Ishikawa (cell line): ENCODE measurements around the gene DAAM1.

ENCODE experiments used
- CEBPB ChIP-seq: IDR thresholded peaks from 2 replicates; pipeline ENCODE4 v1.6.1; 2012
- CREB1 ChIP-seq: IDR thresholded peaks from 2 replicates; pipeline ENCODE4 v1.6.1; 2012; ENCODE audit warnings: low read depth
- EGR1 ChIP-seq: IDR thresholded peaks from 2 replicates; pipeline ENCODE4 v1.6.1; 2012
- EP300 ChIP-seq: IDR thresholded peaks from 2 replicates; pipeline ENCODE4 v1.6.1; 2012; ENCODE audit warnings: borderline replicate concordance
- FOXM1 ChIP-seq: IDR thresholded peaks from 2 replicates; pipeline ENCODE4 v1.6.1; 2012; ENCODE audit warnings: low read depth, borderline replicate concordance
- NFIC ChIP-seq: IDR thresholded peaks from 2 replicates; pipeline ENCODE4 v1.6.1; 2012
- REST ChIP-seq: IDR thresholded peaks from 2 replicates; pipeline ENCODE4 v1.6.1; 2012; ENCODE audit warnings: low read depth, mild to moderate bottlenecking
- TAF1 ChIP-seq: IDR thresholded peaks from 2 replicates; pipeline ENCODE4 v1.6.1; 2012; ENCODE audit warnings: low read depth, mild to moderate bottlenecking
- TEAD4 ChIP-seq: IDR thresholded peaks from 2 replicates; pipeline ENCODE4 v1.6.1; 2012
- YY1 ChIP-seq: IDR thresholded peaks from 2 replicates; pipeline ENCODE4 v1.6.1; 2012; ENCODE audit warnings: low read depth
- TF ChIP-seq, protein P1 (sequence below): IDR thresholded peaks from 2 replicates; pipeline ENCODE4 v1.6.1; 2012

- no peak for TF ChIP-seq TAF1
- no peak for TF ChIP-seq REST
- no peak for TF ChIP-seq EP300
- no peak for TF ChIP-seq YY1
- TF ChIP-seq NFIC = no peak
- no peak for TF ChIP-seq TEAD4
- no peak for TF ChIP-seq CEBPB
- TF ChIP-seq EGR1 = no peak
- TF ChIP-seq CREB1 = no peak
- TF ChIP-seq FOXM1 = no peak
- TF ChIP-seq, protein P1, sequence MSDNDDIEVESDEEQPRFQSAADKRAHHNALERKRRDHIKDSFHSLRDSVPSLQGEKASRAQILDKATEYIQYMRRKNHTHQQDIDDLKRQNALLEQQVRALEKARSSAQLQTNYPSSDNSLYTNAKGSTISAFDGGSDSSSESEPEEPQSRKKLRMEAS = no peak
These were observed 87.8 kb downstream of the DAAM1 start for GRCh38 chr14:59276235-59276634.
